ENCODE data around the gene SMO. TPM values are rescaled to one million over a fixed set of nuclear protein-coding genes. Genes with fewer than 3 reads are reported as not detected.

Gene SMO
- total and polyA plus RNA-seq, 3 experiments from 2014 or later, result 0.22 to 0.33 TPM; not detected in 1

- DNase-seq, result peak in 3 of 5 donors; percentile 1 to 72 (median 52)
- peaks cover 0 to 9% (median 0%) of the 10 kb centered on the region in 3 donors for H3K36me3 Mint-ChIP-seq
- peak overlapping the region; percentile 92 to 97 (median 96) for H3K4me3 Mint-ChIP-seq
- H3K27me3 Mint-ChIP-seq, result no peaks in the 10 kb centered on the region
- no peaks in the 10 kb centered on the region for H3K9me3 ChIP-seq (ENCODE audit: low read length)
- H3K4me1 ChIP-seq (ENCODE audit: insufficient read depth, low read length), result peaks cover 17% of the 10 kb centered on the region
- H3K36me3 ChIP-seq (ENCODE audit: insufficient read depth, low read length), result no peaks in the 10 kb centered on the region
- H3K4me3 ChIP-seq (ENCODE audit: low read length), result peak overlapping the region; percentile 84
- peak overlapping the region; percentile 13 to 90 (median 82) for H3K27ac Mint-ChIP-seq
- H3K4me1 Mint-ChIP-seq, result peaks cover 23 to 49% (median 35%) of the 10 kb centered on the region in 3 donors
- H3K9me3 Mint-ChIP-seq, result no peaks in the 10 kb centered on the region
- H3K27me3 ChIP-seq (ENCODE audit: insufficient read depth, low read length, poor library complexity, severe bottlenecking), result no peaks in the 10 kb centered on the region
- CTCF ChIA-PET, result interaction anchor here (1.1 to 10.8 kb wide), 5 partner anchors 10 to 46 kb away, joined by 3 to 178 read pairs (median 3); no protein-coding TSS in a partner anchor
- H3K27ac ChIP-seq (ENCODE audit: low read depth, low read length), result peak overlapping the region; percentile 78
- POLR2A ChIA-PET, result interaction anchor here (0.6 to 1.2 kb wide), 3 partner anchors 35 to 209 kb away, joined by 3 to 7 read pairs (median 3); partner anchors contain the start of gene STRIP2
These were observed 36.9 kb downstream of the SMO start for GRCh38 chr7:129225206-129225930.

- CTCF ChIA-PET, result interaction anchor here (2.9 to 10.8 kb wide), 2 partner anchors 8 to 45 kb away, joined by 9 to 178 read pairs; no protein-coding TSS in a partner anchor
- H3K27ac ChIP-seq (ENCODE audit: low read depth, low read length), result peak overlapping the region; percentile 78
- DNase-seq, result no peak
- POLR2A ChIA-PET, result no interaction called here
- Mint-ChIP-seq H3K27ac (peak overlapping the region; percentile 13 to 90 (median 76)), H3K36me3 (peaks cover 0 to 9% (median 0%) of the 10 kb centered on the region in 3 donors), H3K27me3 (no peaks in the 10 kb centered on the region), H3K9me3 (no peaks in the 10 kb centered on the region), H3K4me1 (peaks cover 23 to 49% (median 35%) of the 10 kb centered on the region in 3 donors), H3K4me3 (peak overlapping the region; percentile 91 to 97 (median 94))
- no peaks in the 10 kb centered on the region for H3K27me3 ChIP-seq (ENCODE audit: insufficient read depth, low read length, poor library complexity, severe bottlenecking)
- H3K4me1 ChIP-seq (ENCODE audit: insufficient read depth, low read length), result peaks cover 17% of the 10 kb centered on the region
- H3K4me3 ChIP-seq (ENCODE audit: low read length), result peak overlapping the region; percentile 84
- H3K9me3 ChIP-seq (ENCODE audit: low read length), result no peaks in the 10 kb centered on the region
- H3K36me3 ChIP-seq (ENCODE audit: insufficient read depth, low read length), result no peaks in the 10 kb centered on the region
These were observed 37.6 kb downstream of the SMO start for GRCh38 chr7:129225931-129226572.

GRCh38 chr7:129227646-129228578, 39.5 kb downstream of the SMO start:
- DNase-seq, result no peak
- H3K27me3 Mint-ChIP-seq, result no peaks in the 10 kb centered on the region
- ChIA-PET CTCF (interaction anchor here (0.6 to 10.8 kb wide), 4 partner anchors 10 to 71 kb away, joined by 3 to 178 read pairs (median 6); no protein-coding TSS in a partner anchor), POLR2A (no interaction called here)
- no peak overlapping the region for H3K27ac ChIP-seq (ENCODE audit: low read depth, low read length)
- peaks cover 17% of the 10 kb centered on the region for H3K4me1 ChIP-seq (ENCODE audit: insufficient read depth, low read length)
- H3K4me3 ChIP-seq (ENCODE audit: low read length), result no peak overlapping the region
- H3K9me3 Mint-ChIP-seq, result no peaks in the 10 kb centered on the region
- peak overlapping the region in 1 of 7 donors; percentile 44 for H3K4me3 Mint-ChIP-seq
- H3K27ac Mint-ChIP-seq, result no peak overlapping the region
- no peaks in the 10 kb centered on the region for H3K9me3 ChIP-seq (ENCODE audit: low read length)
- peaks cover 0 to 9% (median 0%) of the 10 kb centered on the region in 3 donors for H3K36me3 Mint-ChIP-seq
- H3K27me3 ChIP-seq (ENCODE audit: insufficient read depth, low read length, poor library complexity, severe bottlenecking), result no peaks in the 10 kb centered on the region
- H3K4me1 Mint-ChIP-seq, result peaks cover 19 to 42% (median 39%) of the 10 kb centered on the region in 3 donors
- H3K36me3 ChIP-seq (ENCODE audit: insufficient read depth, low read length), result no peaks in the 10 kb centered on the region

GRCh38 chr7:129228633-129229032, 40.2 kb downstream of the SMO start:
- no peaks in the 10 kb centered on the region for H3K9me3 ChIP-seq (ENCODE audit: low read length)
- Mint-ChIP-seq H3K27me3 (no peaks in the 10 kb centered on the region), H3K4me3 (peak overlapping the region in 1 of 7 donors; percentile 24), H3K4me1 (peaks cover 19 to 39% (median 39%) of the 10 kb centered on the region in 3 donors), H3K27ac (no peak overlapping the region), H3K9me3 (no peaks in the 10 kb centered on the region), H3K36me3 (peaks cover 0 to 9% (median 0%) of the 10 kb centered on the region in 3 donors)
- no peak overlapping the region for H3K4me3 ChIP-seq (ENCODE audit: low read length)
- CTCF ChIA-PET, result interaction anchor here (0.6 to 2.9 kb wide), 2 partner anchors 10 to 15 kb away, joined by 3 to 9 read pairs; no protein-coding TSS in a partner anchor
- no peaks in the 10 kb centered on the region for H3K27me3 ChIP-seq (ENCODE audit: insufficient read depth, low read length, poor library complexity, severe bottlenecking)
- H3K27ac ChIP-seq (ENCODE audit: low read depth, low read length), result no peak overlapping the region
- POLR2A ChIA-PET, result no interaction called here
- DNase-seq, result no peak
- H3K4me1 ChIP-seq (ENCODE audit: insufficient read depth, low read length), result peaks cover 17% of the 10 kb centered on the region
- no peaks in the 10 kb centered on the region for H3K36me3 ChIP-seq (ENCODE audit: insufficient read depth, low read length)

- Mint-ChIP-seq H3K36me3 (peaks cover 0 to 4% (median 3%) of the 10 kb centered on the region in 3 donors), H3K27ac (no peak overlapping the region), H3K9me3 (no peaks in the 10 kb centered on the region), H3K4me1 (peaks cover 4 to 26% (median 23%) of the 10 kb centered on the region in 3 donors), H3K27me3 (no peaks in the 10 kb centered on the region), H3K4me3 (no peak overlapping the region)
- no peaks in the 10 kb centered on the region for H3K9me3 ChIP-seq (ENCODE audit: low read length)
- H3K36me3 ChIP-seq (ENCODE audit: insufficient read depth, low read length), result no peaks in the 10 kb centered on the region
- no peaks in the 10 kb centered on the region for H3K27me3 ChIP-seq (ENCODE audit: insufficient read depth, low read length, poor library complexity, severe bottlenecking)
- POLR2A ChIA-PET, result no interaction called here
- DNase-seq, result no peak
- no peak overlapping the region for H3K27ac ChIP-seq (ENCODE audit: low read depth, low read length)
- peaks cover under 1% of the 10 kb centered on the region for H3K4me1 ChIP-seq (ENCODE audit: insufficient read depth, low read length)
- no peak overlapping the region for H3K4me3 ChIP-seq (ENCODE audit: low read length)
- CTCF ChIA-PET, result interaction anchor here (1.1 to 4.4 kb wide), 4 partner anchors 12 to 66 kb away, joined by 3 to 21 read pairs (median 8); no protein-coding TSS in a partner anchor
These were observed 43.2 kb downstream of the SMO start for GRCh38 chr7:129231666-129232065.

GRCh38 chr7:129238546-129238945, 50.1 kb downstream of the SMO start:
- H3K9me3 Mint-ChIP-seq, result no peaks in the 10 kb centered on the region
- H3K27me3 ChIP-seq (ENCODE audit: insufficient read depth, low read length, poor library complexity, severe bottlenecking), result no peaks in the 10 kb centered on the region
- H3K36me3 Mint-ChIP-seq, result peaks cover 0 to 12% (median 3%) of the 10 kb centered on the region in 3 donors
- no peaks in the 10 kb centered on the region for H3K4me1 ChIP-seq (ENCODE audit: insufficient read depth, low read length)
- H3K4me3 Mint-ChIP-seq, result no peak overlapping the region
- peaks cover 12 to 21% (median 17%) of the 10 kb centered on the region in 3 donors for H3K4me1 Mint-ChIP-seq
- ChIA-PET POLR2A (no interaction called here), CTCF (interaction anchor here (1.0 to 1.8 kb wide), 2 partner anchors 20 to 75 kb away, joined by 3 to 7 read pairs; no protein-coding TSS in a partner anchor)
- no peak overlapping the region for H3K27ac Mint-ChIP-seq
- H3K36me3 ChIP-seq (ENCODE audit: insufficient read depth, low read length), result no peaks in the 10 kb centered on the region
- H3K27ac ChIP-seq (ENCODE audit: low read depth, low read length), result no peak overlapping the region
- no peaks in the 10 kb centered on the region for H3K27me3 Mint-ChIP-seq
- no peak for DNase-seq
- H3K4me3 ChIP-seq (ENCODE audit: low read length), result no peak overlapping the region
- H3K9me3 ChIP-seq (ENCODE audit: low read length), result no peaks in the 10 kb centered on the region

- peaks cover 0 to 3% (median 0%) of the 10 kb centered on the region in 5 donors for H3K9me3 Mint-ChIP-seq
- Histone ChIP-seq H3K27ac (ENCODE audit: low read depth, low read length) (no peak overlapping the region), H3K36me3 (ENCODE audit: insufficient read depth, low read length) (no peaks in the 10 kb centered on the region), H3K4me3 (ENCODE audit: low read length) (no peak overlapping the region), H3K9me3 (ENCODE audit: low read length) (no peaks in the 10 kb centered on the region), H3K27me3 (ENCODE audit: insufficient read depth, low read length, poor library complexity, severe bottlenecking) (no peaks in the 10 kb centered on the region), H3K4me1 (ENCODE audit: insufficient read depth, low read length) (no peaks in the 10 kb centered on the region)
- no peaks in the 10 kb centered on the region for H3K27me3 Mint-ChIP-seq
- H3K4me1 Mint-ChIP-seq, result peaks cover 9 to 22% (median 14%) of the 10 kb centered on the region in 3 donors
- H3K27ac Mint-ChIP-seq, result peak overlapping the region in 2 of 8 donors; percentile 9 to 67
- H3K36me3 Mint-ChIP-seq, result peaks cover 6 to 11% (median 10%) of the 10 kb centered on the region in 3 donors
- ChIA-PET CTCF (interaction anchor here (1.0 to 1.5 kb wide), 2 partner anchors 10 to 22 kb away, joined by 4 to 5 read pairs; no protein-coding TSS in a partner anchor), POLR2A (no interaction called here)
- no peak overlapping the region for H3K4me3 Mint-ChIP-seq
- no peak for DNase-seq
These were observed 51.8 kb downstream of the SMO start for GRCh38 chr7:129240119-129240820.
